Testis (tissue), 3 donors: ENCODE measurements around the gene HSFX2. TPM values are rescaled to one million over a fixed set of nuclear protein-coding genes. Genes with fewer than 3 reads are reported as not detected.
"Not testable (repeated sequence)": the region's sequence is repeated elsewhere in the genome, so short reads cannot be mapped to it uniquely, and the experiment has no call there.

Experiments used
- DNase-seq: peaks from one replicate; pipeline ENCODE4 v3.0.0-alpha.2; 2019
- H3K27ac ChIP-seq, 2 donors: fragments of 200-600 bp; sonication (generic); one replicate each; pipeline ENCODE4 v1.5.1; 2019
- H3K27me3 ChIP-seq: fragments of 200-600 bp; sonication (generic); one replicate; pipeline ENCODE4 v1.5.1; 2019
- H3K36me3 ChIP-seq: fragments of 200-600 bp; sonication (generic); one replicate; pipeline ENCODE4 v1.5.1; 2017; ENCODE audit warnings: low read depth; ENCODE audit errors: missing control alignments
- H3K4me1 ChIP-seq: fragments of 200-600 bp; sonication (generic); one replicate; pipeline ENCODE4 v1.5.1; 2019
- H3K4me3 ChIP-seq, 2 donors: fragments of 200-600 bp; sonication (generic); one replicate each; pipeline ENCODE4 v1.5.1; 2017 to 2019
- H3K9me3 ChIP-seq: fragments of 200-600 bp; sonication (generic); one replicate; pipeline ENCODE4 v1.5.1; 2017
- WGBS, 2 donors: methylation state at CpG; one replicate each; pipeline ENCODE4 v1.1.5; 2018; 5-methylcytosine and 5-hydroxymethylcytosine counted together
- intact Hi-C: fragments of 100-400 bp; cut with DNase I; formaldehyde crosslinking; loops from one replicate; pipeline ENCODE4 v1.15.1; 2023; ENCODE audit warnings: low total_unique reads
- polyA plus RNA-seq: library from polyadenylated mRNA; stranded (reverse); fragments of 350-450 nt; fragmentation: Illumina TruSeq; extraction: RNeasy Lipid Tissue Mini Kit (QIAGEN cat#74804); gene quantifications from one replicate; pipeline ENCODE4 v1.2.3, GENCODE V29; 2014; ENCODE audit warnings: low read depth, low replicate concordance; ENCODE audit not compliant: insufficient read depth
- total RNA-seq, 2 donors: library from RNA; depleted of rRNA; stranded (reverse); fragments of >200 nt; gene quantifications; one replicate each; pipeline ENCODE4 v1.2.3, GENCODE V29; 2016

The HSFX2 gene
- total and polyA plus RNA-seq, 3 donors from 2014 or later = 4.8 to 11.8 (median 5.6) TPM

GRCh38 chrX:149546962-149547361, 48.2 kb downstream of the HSFX2 start:
- DNase-seq, H3K27ac ChIP-seq, H3K36me3 ChIP-seq, H3K4me1 ChIP-seq, H3K27me3 ChIP-seq, H3K9me3 ChIP-seq, intact Hi-C loops, H3K4me3 ChIP-seq: not testable (repeated sequence)
- WGBS, 2 donors = 86% methylated on average over 1 of the region's 1 CpG; no CpG with 5 or more reads in 1 of the 2 donors

DNA sequence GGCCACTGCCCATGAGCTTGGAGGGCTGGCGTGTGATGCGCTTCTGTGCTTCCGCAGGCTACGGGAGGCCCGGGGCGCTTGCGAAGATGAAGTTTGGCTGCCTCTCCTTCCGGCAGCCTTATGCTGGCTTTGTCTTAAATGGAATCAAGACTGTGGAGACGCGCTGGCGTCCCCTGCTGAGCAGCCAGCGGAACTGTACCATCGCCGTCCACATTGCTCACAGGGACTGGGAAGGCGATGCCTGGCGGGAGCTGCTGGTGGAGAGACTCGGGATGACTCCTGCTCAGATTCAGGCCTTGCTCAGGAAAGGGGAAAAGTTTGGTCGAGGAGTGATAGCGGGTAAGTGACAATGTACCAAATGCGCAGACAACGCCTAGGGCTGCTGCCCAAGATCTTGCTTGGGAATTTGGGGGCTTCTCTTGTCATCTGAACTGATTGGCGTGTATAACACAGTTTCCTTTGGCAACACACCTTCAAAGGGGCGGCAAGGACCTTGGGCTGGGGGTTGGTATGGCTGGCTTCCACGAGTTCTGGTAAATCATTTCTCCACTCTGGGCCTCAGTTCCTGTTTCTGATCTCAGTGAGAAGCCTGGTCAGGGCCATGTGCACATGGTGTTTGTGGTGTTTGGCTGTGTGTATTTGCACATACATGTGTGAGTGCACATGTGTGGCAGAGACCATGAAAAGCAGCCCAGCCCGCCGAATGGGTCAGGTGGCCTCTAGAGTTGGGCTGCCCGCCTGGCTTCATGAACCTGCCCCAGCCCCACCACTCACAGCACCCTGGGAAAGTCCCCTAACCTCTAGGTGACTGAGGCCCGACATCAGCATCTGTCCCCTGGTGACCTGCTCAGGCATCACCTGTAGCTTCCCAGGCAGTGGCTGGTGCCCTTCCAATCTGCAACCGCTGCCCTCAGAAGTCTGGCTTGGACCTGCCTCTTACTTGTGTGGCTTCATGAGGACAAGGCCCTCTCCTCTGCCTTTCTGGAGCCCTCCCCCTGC, 49.3 kb downstream of the HSFX2 start:
- H3K4me3 ChIP-seq, H3K9me3 ChIP-seq, H3K36me3 ChIP-seq, intact Hi-C loops, H3K4me1 ChIP-seq, H3K27ac ChIP-seq, H3K27me3 ChIP-seq: not testable (repeated sequence)
- peak; percentile 15 for DNase-seq
- WGBS, 2 donors = 86% methylated on average over 8 of the region's 29 CpGs; no CpG with 5 or more reads in 1 of the 2 donors

Other genes starting within 250 kb of the HSFX2 start
- 10 to 100 TPM; 30.2 to 38.4 TPM for gene IDS, start 90.0 kb downstream of the HSFX2 start, total RNA-seq
- 25.3 TPM for gene IDS, start 90.0 kb downstream of the HSFX2 start, polyA plus RNA-seq
- gene EOLA1, start 54.3 kb downstream of the HSFX2 start, total RNA-seq = 10 to 100 TPM; 10.6 to 12.0 TPM
- 13.4 TPM for gene EOLA1, start 54.3 kb downstream of the HSFX2 start, polyA plus RNA-seq
- 1 to 10 TPM; 5.6 to 8.7 TPM for gene HSFX3, start 45.4 kb downstream of the HSFX2 start, total RNA-seq
- gene HSFX3, start 45.4 kb downstream of the HSFX2 start, polyA plus RNA-seq = 16.6 TPM
- 10 to 100 TPM; 18.6 to 24.6 TPM for gene MAGEA9B, start 7.9 kb downstream of the HSFX2 start, total RNA-seq
- 11.0 TPM for gene MAGEA9B, start 7.9 kb downstream of the HSFX2 start, polyA plus RNA-seq
- 10 to 100 TPM; 64.3 to 66.0 TPM for gene TMEM185A, start 36.5 kb upstream of the HSFX2 start, total RNA-seq
- gene TMEM185A, start 36.5 kb upstream of the HSFX2 start, polyA plus RNA-seq = 48.7 TPM
- gene MAGEA11, start 116.7 kb upstream of the HSFX2 start, total RNA-seq = 1 to 10 TPM; 6.8 to 9.8 TPM
- 9.4 TPM for gene MAGEA11, start 116.7 kb upstream of the HSFX2 start, polyA plus RNA-seq
- 1 to 10 TPM; 4.0 to 9.8 TPM for gene HSFX1, start 178.8 kb upstream of the HSFX2 start, total RNA-seq
- 1.3 TPM for gene HSFX1, start 178.8 kb upstream of the HSFX2 start, polyA plus RNA-seq
- gene MAGEA9, start 186.6 kb upstream of the HSFX2 start, total RNA-seq = not detected
- 6.4 TPM for gene MAGEA9, start 186.6 kb upstream of the HSFX2 start, polyA plus RNA-seq